ENCODE measurements around the gene ST8SIA1. TPM values are rescaled to one million over a fixed set of nuclear protein-coding genes. Genes with fewer than 3 reads are reported as not detected.

Gene ST8SIA1
- polyA plus RNA-seq, 1 of the 3 experiments (the other 2 are of a cell fraction), result 0.12 TPM

- TF ChIP-seq SMC3 (IDR thresholded peaks at IDR 0.05; ENCODE audit: low read depth, low read length) (no peak), CTCF (IDR thresholded peaks at IDR 0.05) (no peak), FOXJ3 (CRISPR knock-in tag; IDR thresholded peaks at IDR 0.05) (no peak), NRF1 (IDR thresholded peaks at IDR 0.05; ENCODE audit: low read depth, low read length) (no peak)
These were observed 646 bp downstream of the ST8SIA1 start (continued) for GRCh38 chr12:22333713-22334409.

GRCh38 chr12:22333186-22333712, 1.3 kb downstream of the ST8SIA1 start:
- POLR2A ChIA-PET, result no interaction called here
- no peak overlapping the region for H3K4me2 ChIP-seq

More at GRCh38 chr12:22333186-22333712, 1.3 kb downstream of the ST8SIA1 start:
- no peak for TF ChIP-seq NFIC (IDR thresholded peaks at IDR 0.05; ENCODE audit: borderline replicate concordance)
- TF ChIP-seq TAF1 (IDR thresholded peaks at IDR 0.05; ENCODE audit: borderline replicate concordance, low read depth, low read length), result no peak
- TF ChIP-seq EZH2phosphoT487 (IDR thresholded peaks at IDR 0.05; ENCODE audit: borderline replicate concordance, low read depth), result peak; percentile 46; the same call in 1 of the 2 replicates
- TF ChIP-seq REST (IDR thresholded peaks at IDR 0.05; ENCODE audit: low read depth, low read length), result no peak
- no peak for TF ChIP-seq GABPA (IDR thresholded peaks at IDR 0.05; ENCODE audit: low read depth)
- TF ChIP-seq GATA2 (CRISPR knock-in tag; IDR thresholded peaks at IDR 0.05), result no peak
- TF ChIP-seq RCOR1 (IDR thresholded peaks at IDR 0.05; ENCODE audit: low read length), result no peak
- Histone ChIP-seq H3K9ac (no peak overlapping the region), H3K27me3 (ENCODE audit: insufficient read depth) (peaks cover 29% of the 10 kb centered on the region), H4K20me1 (ENCODE audit: insufficient read depth) (no peaks in the 10 kb centered on the region), H3K9me3 (no peaks in the 10 kb centered on the region), H3K27ac (ENCODE audit: low read depth in 2 of 2, low read length in 1 of 2) (no peak overlapping the region), H3F3A (replicated peaks; ENCODE audit: insufficient read depth) (no peaks in the 10 kb centered on the region), H3K79me2 (ENCODE audit: insufficient read depth) (no peaks in the 10 kb centered on the region), H3K9me2 (no peaks in the 10 kb centered on the region), H3K36me3 (replicated peaks in 1 of 2; ENCODE audit: control insufficient read depth in 1 of 2, insufficient read depth in 2 of 2, low read length in 1 of 2) (no peaks in the 10 kb centered on the region), H2AFZ (ENCODE audit: low read depth) (no peak overlapping the region), H3K4me3 (ENCODE audit: low read depth in 2 of 2, low read length in 1 of 2) (no peak overlapping the region), H3K4me1 (ENCODE audit: control insufficient read depth in 1 of 2, insufficient read depth in 2 of 2, low read depth in 1 of 2, low read length in 1 of 2) (peaks cover 0 to 12% of the 10 kb centered on the region in 2 experiments; a peak in 1 of 4 replicates)
- WGBS (ENCODE audit: low lambda C conversion rate), result 21% methylated on average over 10 of the region's 10 CpGs
- DNase-seq, result no peak
- CTCF ChIA-PET, result interaction anchor here (1.5 kb wide), 1 partner anchor 635 kb away, joined by 5 read pairs; no protein-coding TSS in a partner anchor
